Fibroblast of lung (primary cell): ENCODE data around the gene CNDP1. TPM values are rescaled to one million over a fixed set of nuclear protein-coding genes. Genes with fewer than 3 reads are reported as not detected.

Experiments used
- DNase-seq, 2 donors: peaks; one replicate each; pipeline versions ENCODE4 v3.0.0 to v3.0.0-alpha.2; 2010; ENCODE audit warnings: low read depth in 2 of 2
- H2AFZ ChIP-seq: 2 replicates; pipeline ENCODE4 v1.5.1; 2012; ENCODE audit warnings: low read length, control low read depth, inconsistent platforms
- H3K27ac ChIP-seq: 2 replicates; pipeline ENCODE4 v1.5.1; 2011; ENCODE audit warnings: low read length, control low read depth; ENCODE audit not compliant: insufficient read depth
- H3K27me3 ChIP-seq: 2 replicates; pipeline ENCODE4 v1.5.1; 2011; ENCODE audit warnings: mild to moderate bottlenecking, low read length; ENCODE audit not compliant: control insufficient read depth, insufficient read depth
- H3K36me3 ChIP-seq: 2 replicates; pipeline ENCODE4 v1.5.1; 2011; ENCODE audit warnings: low read length; ENCODE audit not compliant: control insufficient read depth, insufficient read depth
- H3K4me1 ChIP-seq: 2 replicates; pipeline ENCODE4 v1.5.1; 2011; ENCODE audit warnings: low read length; ENCODE audit not compliant: control insufficient read depth, insufficient read depth; ENCODE audit errors: extremely low read depth
- H3K4me2 ChIP-seq: 2 replicates; pipeline ENCODE4 v1.5.1; 2011; ENCODE audit warnings: low read length, control low read depth; ENCODE audit not compliant: insufficient read depth; ENCODE audit errors: extremely low read depth
- H3K4me3 ChIP-seq, 4 experiments: fragments of 200-600 bp in 1 of 4; sonication (generic) in 1 of 4; replicated peaks in 1 of 4; 2 replicates each; pipeline ENCODE4 v1.5.1; 2011 to 2016; ENCODE audit warnings: low read length in 4 of 4, low read depth in 3 of 4, mild to moderate bottlenecking in 3 of 4, control low read depth in 2 of 4, inconsistent platforms in 1 of 4, mixed read lengths in 1 of 4; ENCODE audit not compliant: insufficient read depth in 1 of 4; ENCODE audit errors: control extremely low read depth in 1 of 4
- H3K79me2 ChIP-seq: 2 replicates; pipeline ENCODE4 v1.5.1; 2012; ENCODE audit warnings: mild to moderate bottlenecking, low read length, inconsistent platforms; ENCODE audit not compliant: control insufficient read depth, insufficient read depth
- H3K9ac ChIP-seq: 2 replicates; pipeline ENCODE4 v1.5.1; 2011; ENCODE audit warnings: mild to moderate bottlenecking, low read length, control low read depth; ENCODE audit not compliant: insufficient read depth
- H3K9me3 ChIP-seq: 2 replicates; pipeline ENCODE4 v1.5.1; 2012; ENCODE audit warnings: low read depth, low read length; ENCODE audit not compliant: control insufficient read depth, insufficient read depth
- H4K20me1 ChIP-seq: 2 replicates; pipeline ENCODE4 v1.5.1; 2011; ENCODE audit warnings: low read length; ENCODE audit not compliant: control insufficient read depth, insufficient read depth; ENCODE audit errors: extremely low read depth
- EZH2 ChIP-seq: IDR thresholded peaks from 2 replicates; pipeline ENCODE4 v1.5.1; 2012; ENCODE audit warnings: low read length, control low read depth, mild to moderate bottlenecking; ENCODE audit errors: missing control alignments
- polyA plus RNA-seq, 2 donors: library from polyadenylated mRNA; depleted of rRNA in 1 of 2; stranded (reverse) in 1 of 2; unstranded in 1 of 2; fragments of >200 nt; gene quantifications; 2 replicates each; pipeline ENCODE4 v1.2.1, GENCODE V29; 2011 to 2012; ENCODE audit warnings: missing spikeins in 1 of 2
- total RNA-seq: library from RNA; depleted of rRNA; stranded (reverse); fragments of >200 nt; gene quantifications from 2 replicates; pipeline ENCODE4 v1.2.1, GENCODE V29; 2014
- TF ChIP-seq, protein P1 (sequence below), 2 donors: IDR thresholded peaks in 1 of 2; conservative IDR thresholded peaks in 1 of 2; 1 replicate in 1 of 2; 2 replicates in 1 of 2; pipeline ENCODE4 v1.5.1; 2011 to 2012; ENCODE audit warnings: low read length in 2 of 2, control low read depth in 1 of 2, inconsistent platforms in 1 of 2, low read depth in 1 of 2, mild to moderate bottlenecking in 1 of 2

Gene CNDP1
- total and polyA plus RNA-seq, 2 donors (not counting 1 experiment from before 2014, with no cell fraction given), result not detected

DNA sequence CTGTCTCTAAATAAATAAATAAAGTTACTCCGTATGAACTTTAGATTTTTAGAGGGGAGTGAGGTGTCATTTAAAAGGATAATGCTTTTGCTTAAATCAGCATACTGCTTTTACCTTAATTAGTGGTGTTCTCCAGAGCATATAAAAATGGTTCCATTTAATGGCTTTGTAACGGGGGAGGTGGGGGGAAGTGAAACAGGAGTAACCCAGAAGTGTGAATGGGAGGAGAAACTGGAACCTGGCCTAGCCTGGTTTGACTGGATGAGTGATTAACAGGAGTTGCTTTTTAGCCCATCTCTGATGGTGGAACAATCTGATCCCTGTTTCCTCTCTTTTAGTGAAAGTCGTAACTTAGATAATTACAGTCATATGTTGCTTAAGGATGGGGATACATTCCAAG, 36.5 kb upstream of the CNDP1 start:
- Histone ChIP-seq H3K4me2 (no peak overlapping the region), H2AFZ (no peak overlapping the region), H3K4me3 (no peak overlapping the region), H3K36me3 (no peaks in the 10 kb centered on the region), H3K27ac (no peak overlapping the region), H3K9ac (no peak overlapping the region), H3K4me1 (peaks cover 2% of the 10 kb centered on the region), H3K79me2 (peaks cover 19% of the 10 kb centered on the region), H4K20me1 (no peaks in the 10 kb centered on the region), H3K27me3 (no peaks in the 10 kb centered on the region), H3K9me3 (no peaks in the 10 kb centered on the region)
- no peak for DNase-seq
- TF ChIP-seq, protein P1, sequence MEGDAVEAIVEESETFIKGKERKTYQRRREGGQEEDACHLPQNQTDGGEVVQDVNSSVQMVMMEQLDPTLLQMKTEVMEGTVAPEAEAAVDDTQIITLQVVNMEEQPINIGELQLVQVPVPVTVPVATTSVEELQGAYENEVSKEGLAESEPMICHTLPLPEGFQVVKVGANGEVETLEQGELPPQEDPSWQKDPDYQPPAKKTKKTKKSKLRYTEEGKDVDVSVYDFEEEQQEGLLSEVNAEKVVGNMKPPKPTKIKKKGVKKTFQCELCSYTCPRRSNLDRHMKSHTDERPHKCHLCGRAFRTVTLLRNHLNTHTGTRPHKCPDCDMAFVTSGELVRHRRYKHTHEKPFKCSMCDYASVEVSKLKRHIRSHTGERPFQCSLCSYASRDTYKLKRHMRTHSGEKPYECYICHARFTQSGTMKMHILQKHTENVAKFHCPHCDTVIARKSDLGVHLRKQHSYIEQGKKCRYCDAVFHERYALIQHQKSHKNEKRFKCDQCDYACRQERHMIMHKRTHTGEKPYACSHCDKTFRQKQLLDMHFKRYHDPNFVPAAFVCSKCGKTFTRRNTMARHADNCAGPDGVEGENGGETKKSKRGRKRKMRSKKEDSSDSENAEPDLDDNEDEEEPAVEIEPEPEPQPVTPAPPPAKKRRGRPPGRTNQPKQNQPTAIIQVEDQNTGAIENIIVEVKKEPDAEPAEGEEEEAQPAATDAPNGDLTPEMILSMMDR (conservative IDR thresholded peaks at IDR 0.05 in 1 of 2, IDR thresholded peaks at IDR 0.05 in 1 of 2; ENCODE audit: low read depth in 1 of 2, low read length in 2 of 2), result no peak
- TF ChIP-seq EZH2, result no peak

- Histone ChIP-seq H3K9me3 (no peaks in the 10 kb centered on the region), H3K4me3 (peak overlapping the region in 1 of 4 experiments; percentile 1), H3K36me3 (peaks cover 2% of the 10 kb centered on the region), H3K27ac (peak overlapping the region; percentile 54), H3K4me2 (peak overlapping the region; percentile 72), H3K9ac (no peak overlapping the region), H3K79me2 (peaks cover 19% of the 10 kb centered on the region), H4K20me1 (no peaks in the 10 kb centered on the region), H3K27me3 (no peaks in the 10 kb centered on the region), H2AFZ (no peak overlapping the region), H3K4me1 (peaks cover 2% of the 10 kb centered on the region)
- DNase-seq, result peak; percentile 4 to 17
- TF ChIP-seq, protein P1 (conservative IDR thresholded peaks at IDR 0.05 in 1 of 2, IDR thresholded peaks at IDR 0.05 in 1 of 2; ENCODE audit: low read depth in 1 of 2, low read length in 2 of 2), result no peak
- TF ChIP-seq EZH2, result no peak
Observed at GRCh38 chr18:74498712-74499627, 35.3 kb upstream of the CNDP1 start.

- H3K36me3 ChIP-seq, result peaks cover 2% of the 10 kb centered on the region
- H4K20me1 ChIP-seq, result no peaks in the 10 kb centered on the region
- peak overlapping the region; percentile 54 for H3K27ac ChIP-seq
- no peak for TF ChIP-seq EZH2
- TF ChIP-seq, protein P1 (conservative IDR thresholded peaks at IDR 0.05 in 1 of 2, IDR thresholded peaks at IDR 0.05 in 1 of 2; ENCODE audit: low read depth in 1 of 2, low read length in 2 of 2), result no peak
- H2AFZ ChIP-seq, result no peak overlapping the region
- DNase-seq, result peak; percentile 58 to 76
- no peaks in the 10 kb centered on the region for H3K27me3 ChIP-seq
- H3K79me2 ChIP-seq, result peaks cover 19% of the 10 kb centered on the region
- peaks cover 2% of the 10 kb centered on the region for H3K4me1 ChIP-seq
- peak overlapping the region; percentile 72 for H3K4me2 ChIP-seq
- no peak overlapping the region for H3K9ac ChIP-seq
- H3K9me3 ChIP-seq, result no peaks in the 10 kb centered on the region
- peak overlapping the region in 1 of 4 experiments; percentile 1 for H3K4me3 ChIP-seq
Observed at GRCh38 chr18:74499633-74500032, 34.7 kb upstream of the CNDP1 start.
